ENCODE data around the gene GJD2.

DNA sequence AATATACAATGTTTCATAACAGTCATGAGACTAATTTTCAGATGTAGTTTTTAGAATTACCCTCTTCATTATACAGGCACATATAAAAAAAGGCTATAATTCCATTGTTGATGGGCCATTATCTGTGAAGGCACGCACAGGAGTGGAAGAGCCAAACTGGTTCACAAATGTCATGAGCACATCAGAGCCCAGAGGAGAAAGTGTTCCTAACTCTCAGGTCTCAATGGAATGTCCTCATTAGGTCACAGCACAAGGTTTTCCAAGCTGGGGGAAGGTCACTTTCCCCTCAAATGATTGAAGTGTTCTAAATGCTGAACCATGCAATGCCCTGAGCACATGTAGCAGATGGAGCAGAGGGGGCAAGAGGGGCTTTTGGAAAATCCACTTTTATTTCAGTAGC is 41.2 kb downstream of the GJD2 start:
- TF ChIP-seq, protein P1, sequence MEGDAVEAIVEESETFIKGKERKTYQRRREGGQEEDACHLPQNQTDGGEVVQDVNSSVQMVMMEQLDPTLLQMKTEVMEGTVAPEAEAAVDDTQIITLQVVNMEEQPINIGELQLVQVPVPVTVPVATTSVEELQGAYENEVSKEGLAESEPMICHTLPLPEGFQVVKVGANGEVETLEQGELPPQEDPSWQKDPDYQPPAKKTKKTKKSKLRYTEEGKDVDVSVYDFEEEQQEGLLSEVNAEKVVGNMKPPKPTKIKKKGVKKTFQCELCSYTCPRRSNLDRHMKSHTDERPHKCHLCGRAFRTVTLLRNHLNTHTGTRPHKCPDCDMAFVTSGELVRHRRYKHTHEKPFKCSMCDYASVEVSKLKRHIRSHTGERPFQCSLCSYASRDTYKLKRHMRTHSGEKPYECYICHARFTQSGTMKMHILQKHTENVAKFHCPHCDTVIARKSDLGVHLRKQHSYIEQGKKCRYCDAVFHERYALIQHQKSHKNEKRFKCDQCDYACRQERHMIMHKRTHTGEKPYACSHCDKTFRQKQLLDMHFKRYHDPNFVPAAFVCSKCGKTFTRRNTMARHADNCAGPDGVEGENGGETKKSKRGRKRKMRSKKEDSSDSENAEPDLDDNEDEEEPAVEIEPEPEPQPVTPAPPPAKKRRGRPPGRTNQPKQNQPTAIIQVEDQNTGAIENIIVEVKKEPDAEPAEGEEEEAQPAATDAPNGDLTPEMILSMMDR (IDR thresholded peaks at IDR 0.05): no peak
- no peak for TF ChIP-seq POLR2A (IDR thresholded peaks at IDR 0.05)
